ENCODE data around the gene NWD2. TPM values are rescaled to one million over a fixed set of nuclear protein-coding genes. Genes with fewer than 3 reads are reported as not detected.

The NWD2 gene
- total RNA-seq, 4 donors from 2014 or later, result 0.12 to 0.67 (median 0.15) TPM; not detected in 1

DNA sequence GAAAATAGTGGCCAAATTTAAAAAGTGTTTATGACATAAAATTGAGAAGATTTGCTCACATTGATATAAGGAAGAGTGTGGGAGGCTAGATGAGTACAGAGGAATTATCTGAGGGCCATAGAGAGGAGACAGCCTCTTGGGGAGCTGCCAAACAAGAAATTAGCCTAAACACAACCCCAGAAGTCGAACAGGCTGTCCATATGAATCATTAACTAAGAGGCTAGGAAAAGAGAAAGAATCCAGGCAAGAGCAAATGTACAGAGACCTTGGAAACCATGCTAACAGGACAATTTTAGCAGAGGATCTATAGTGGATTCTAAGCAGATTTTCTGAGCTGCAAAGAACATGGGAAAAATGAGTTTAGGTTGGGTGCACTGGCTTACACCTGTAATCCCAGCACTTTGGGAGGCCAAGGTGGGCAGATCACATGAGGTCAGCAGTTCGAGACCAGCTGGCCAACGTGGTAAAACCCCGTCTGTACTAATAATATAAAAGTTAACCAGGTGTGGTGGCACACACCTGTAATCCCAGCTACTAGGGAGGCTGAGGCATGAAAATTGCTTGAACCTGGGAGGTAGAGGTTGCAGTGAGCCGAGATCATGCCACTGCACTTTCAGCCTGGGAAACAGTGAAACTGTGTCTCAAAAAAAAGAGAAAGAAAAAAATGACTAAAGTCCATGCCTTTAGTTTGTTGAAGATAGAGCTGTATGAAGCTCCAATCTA, 76.1 kb downstream of the NWD2 start:
- Histone ChIP-seq H3K27ac (no peak overlapping the region), H3K4me1 (no peaks in the 10 kb centered on the region), H3K9me3 (peaks cover 0 to 12% (median 0%) of the 10 kb centered on the region in 3 donors), H3K36me3 (no peaks in the 10 kb centered on the region), H3K27me3 (no peaks in the 10 kb centered on the region), H3K4me3 (no peak overlapping the region)
- no peak for ATAC-seq
- WGBS, 2 donors (ENCODE audit: low coverage in 1 of 2), result 28 to 74% methylated on average over 4 to 5 of the region's 5 CpGs
- TF ChIP-seq EP300 (IDR thresholded peaks at IDR 0.05) (no peak), POLR2AphosphoS5 (IDR thresholded peaks at IDR 0.05) (no peak), POLR2A (IDR thresholded peaks at IDR 0.05) (no peak)
- TF ChIP-seq, protein P1, sequence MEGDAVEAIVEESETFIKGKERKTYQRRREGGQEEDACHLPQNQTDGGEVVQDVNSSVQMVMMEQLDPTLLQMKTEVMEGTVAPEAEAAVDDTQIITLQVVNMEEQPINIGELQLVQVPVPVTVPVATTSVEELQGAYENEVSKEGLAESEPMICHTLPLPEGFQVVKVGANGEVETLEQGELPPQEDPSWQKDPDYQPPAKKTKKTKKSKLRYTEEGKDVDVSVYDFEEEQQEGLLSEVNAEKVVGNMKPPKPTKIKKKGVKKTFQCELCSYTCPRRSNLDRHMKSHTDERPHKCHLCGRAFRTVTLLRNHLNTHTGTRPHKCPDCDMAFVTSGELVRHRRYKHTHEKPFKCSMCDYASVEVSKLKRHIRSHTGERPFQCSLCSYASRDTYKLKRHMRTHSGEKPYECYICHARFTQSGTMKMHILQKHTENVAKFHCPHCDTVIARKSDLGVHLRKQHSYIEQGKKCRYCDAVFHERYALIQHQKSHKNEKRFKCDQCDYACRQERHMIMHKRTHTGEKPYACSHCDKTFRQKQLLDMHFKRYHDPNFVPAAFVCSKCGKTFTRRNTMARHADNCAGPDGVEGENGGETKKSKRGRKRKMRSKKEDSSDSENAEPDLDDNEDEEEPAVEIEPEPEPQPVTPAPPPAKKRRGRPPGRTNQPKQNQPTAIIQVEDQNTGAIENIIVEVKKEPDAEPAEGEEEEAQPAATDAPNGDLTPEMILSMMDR (IDR thresholded peaks at IDR 0.05), result no peak

- Histone ChIP-seq H3K36me3 (no peaks in the 10 kb centered on the region), H3K4me3 (no peak overlapping the region), H3K27ac (no peak overlapping the region), H3K27me3 (no peaks in the 10 kb centered on the region), H3K4me1 (no peaks in the 10 kb centered on the region), H3K9me3 (peaks cover 0 to 1% (median 0%) of the 10 kb centered on the region in 3 donors)
- ATAC-seq, result no peak
- TF ChIP-seq POLR2AphosphoS5 (IDR thresholded peaks at IDR 0.05) (no peak), EP300 (IDR thresholded peaks at IDR 0.05) (no peak), POLR2A (IDR thresholded peaks at IDR 0.05) (no peak)
- TF ChIP-seq, protein P1 (IDR thresholded peaks at IDR 0.05), result no peak
- 71% methylated on average over 2 of the region's 2 CpGs; no CpG with 5 or more reads in 1 of the 2 donors for WGBS, 2 donors (ENCODE audit: low coverage in 1 of 2)
Observed at GRCh38 chr4:37322122-37322521, 77.6 kb downstream of the NWD2 start.

GRCh38 chr4:37324546-37324945, 80.0 kb downstream of the NWD2 start:
- Histone ChIP-seq H3K4me1 (no peaks in the 10 kb centered on the region), H3K9me3 (no peaks in the 10 kb centered on the region), H3K27me3 (no peaks in the 10 kb centered on the region), H3K4me3 (no peak overlapping the region), H3K27ac (no peak overlapping the region), H3K36me3 (no peaks in the 10 kb centered on the region)
- no peak for ATAC-seq
- WGBS, 2 donors (ENCODE audit: low coverage in 1 of 2), result 58 to 64% methylated on average over 6 of the region's 6 CpGs
- TF ChIP-seq POLR2AphosphoS5 (IDR thresholded peaks at IDR 0.05), result no peak
- TF ChIP-seq POLR2A (IDR thresholded peaks at IDR 0.05), result no peak
- TF ChIP-seq, protein P1 (IDR thresholded peaks at IDR 0.05), result no peak
- no peak for TF ChIP-seq EP300 (IDR thresholded peaks at IDR 0.05)

GRCh38 chr4:37326852-37327251, 82.3 kb downstream of the NWD2 start:
- no peaks in the 10 kb centered on the region for H3K9me3 ChIP-seq
- no peak overlapping the region for H3K4me3 ChIP-seq
- no peaks in the 10 kb centered on the region for H3K27me3 ChIP-seq
- no peak for ATAC-seq
- no peak overlapping the region for H3K27ac ChIP-seq
- WGBS, 2 donors (ENCODE audit: low coverage in 1 of 2), result 75 to 92% methylated on average over 1 of the region's 1 CpG
- TF ChIP-seq POLR2A (IDR thresholded peaks at IDR 0.05), result no peak
- TF ChIP-seq POLR2AphosphoS5 (IDR thresholded peaks at IDR 0.05), result no peak
- TF ChIP-seq, protein P1 (IDR thresholded peaks at IDR 0.05), result no peak
- TF ChIP-seq EP300 (IDR thresholded peaks at IDR 0.05), result no peak
- no peaks in the 10 kb centered on the region for H3K4me1 ChIP-seq
- H3K36me3 ChIP-seq, result no peaks in the 10 kb centered on the region

- H3K4me1 ChIP-seq, result no peaks in the 10 kb centered on the region
- ATAC-seq, result no peak
- TF ChIP-seq, protein P1 (IDR thresholded peaks at IDR 0.05), result no peak
- TF ChIP-seq POLR2AphosphoS5 (IDR thresholded peaks at IDR 0.05) (no peak), POLR2A (IDR thresholded peaks at IDR 0.05) (no peak), EP300 (IDR thresholded peaks at IDR 0.05) (no peak)
Observed at GRCh38 chr4:37338972-37339371, 94.4 kb downstream of the NWD2 start.

More at GRCh38 chr4:37338972-37339371, 94.4 kb downstream of the NWD2 start:
- Histone ChIP-seq H3K36me3 (no peaks in the 10 kb centered on the region), H3K27ac (no peak overlapping the region), H3K4me3 (no peak overlapping the region), H3K9me3 (no peaks in the 10 kb centered on the region), H3K27me3 (no peaks in the 10 kb centered on the region)

All from gastroesophageal sphincter (tissue), 4 donors.